Hindlimb muscle (tissue), 1 donor: Measurements from ENCODE around the gene SPOCK1. TPM values are rescaled to one million over a fixed set of nuclear protein-coding genes. Genes with fewer than 3 reads are reported as not detected.

Experiments used
- DNase-seq: peaks from one replicate; pipeline ENCODE4 v3.0.0-alpha.2; 2013
- polyA plus RNA-seq: library from polyadenylated mRNA; unstranded; fragments of 120-200 nt; gene quantifications from one replicate; pipeline ENCODE4 v1.2.1, GENCODE V29; 2013; ENCODE audit not compliant: insufficient read length

SPOCK1 gene
- polyA plus RNA-seq, 1 donor: 4.6 TPM

DNA sequence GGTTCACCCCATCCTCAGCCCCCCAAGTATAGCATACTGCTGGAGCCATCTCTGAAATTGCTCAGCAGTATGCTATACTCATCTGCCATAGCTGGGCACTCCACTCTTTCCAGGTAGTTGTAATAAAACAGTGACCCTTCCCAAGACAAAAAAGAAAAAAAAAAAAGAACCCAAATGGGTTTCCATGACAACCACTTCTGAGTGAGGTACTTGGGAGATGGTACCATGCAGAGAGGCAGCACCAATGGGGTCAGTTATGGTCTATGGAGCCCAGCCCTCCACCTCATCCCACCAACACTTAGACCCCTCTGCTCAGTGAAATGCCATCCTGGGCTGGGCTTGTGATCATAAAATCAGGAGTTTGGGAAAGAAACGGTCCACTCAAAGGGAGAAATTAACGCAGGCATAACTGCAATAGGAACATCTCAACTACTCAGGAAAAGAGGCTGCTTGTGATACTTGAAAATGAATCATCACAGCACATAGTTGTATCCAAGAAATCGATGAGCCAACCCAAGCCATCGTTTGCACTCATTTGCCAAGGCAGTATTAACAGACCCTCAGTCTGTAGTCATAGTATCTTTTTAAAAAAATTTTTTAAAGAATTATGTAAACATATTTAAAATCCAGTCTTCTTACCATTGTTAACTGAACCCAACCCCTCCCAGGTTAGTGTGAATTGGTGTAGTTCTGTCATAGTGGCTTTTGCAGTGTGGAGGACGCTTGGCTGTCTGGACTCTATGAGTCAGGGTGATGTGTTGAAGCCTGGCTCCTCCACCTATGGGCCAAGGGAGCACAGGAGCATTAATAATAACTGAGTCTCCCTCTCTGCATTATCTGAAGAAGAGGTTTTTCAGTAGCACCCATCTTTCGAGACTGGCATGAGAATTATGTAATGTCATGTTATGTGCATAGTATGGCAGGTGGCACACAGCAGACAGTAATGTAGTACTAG lies 402.7 kb downstream of the SPOCK1 start:
- DNase-seq: no peak

DNA sequence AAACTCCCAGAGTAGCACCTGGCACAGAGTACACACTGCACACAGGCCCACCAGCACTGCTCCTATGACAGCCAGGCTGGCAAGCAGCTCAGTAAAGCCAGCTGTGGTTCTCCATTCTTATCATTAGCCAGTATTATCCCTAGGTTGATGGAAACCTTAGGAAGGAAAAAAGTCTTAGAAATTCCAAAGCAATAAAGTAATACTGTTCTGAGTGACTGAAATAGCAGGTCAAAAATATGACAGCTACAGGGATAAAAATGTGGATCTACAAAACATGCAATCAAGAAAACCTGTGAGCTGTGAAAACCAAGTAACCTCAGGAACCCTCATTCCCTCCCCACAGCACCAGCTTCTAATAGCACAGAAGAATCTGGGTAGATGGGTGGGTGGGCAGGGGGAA lies 403.5 kb downstream of the SPOCK1 start:
- DNase-seq: no peak

DNA sequence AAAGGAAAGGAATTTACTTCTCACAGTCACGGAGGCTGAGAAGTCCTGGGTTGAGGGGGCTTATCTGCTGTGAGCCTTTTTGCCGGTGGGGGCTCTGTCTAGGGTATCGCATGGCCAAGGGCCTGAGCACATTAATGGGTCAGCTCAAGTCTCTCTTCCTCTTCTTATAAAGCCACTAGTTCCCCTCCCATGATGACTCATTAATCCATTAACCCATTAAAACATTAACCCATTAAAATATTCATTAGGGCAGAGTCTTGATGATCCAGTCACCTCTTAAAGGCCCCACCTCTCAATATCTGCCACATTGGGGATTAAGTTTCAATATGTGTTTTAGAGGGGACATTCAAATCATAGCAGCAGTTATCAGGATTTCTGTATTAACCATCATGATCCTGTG lies 406.3 kb downstream of the SPOCK1 start:
- no peak for DNase-seq

DNA sequence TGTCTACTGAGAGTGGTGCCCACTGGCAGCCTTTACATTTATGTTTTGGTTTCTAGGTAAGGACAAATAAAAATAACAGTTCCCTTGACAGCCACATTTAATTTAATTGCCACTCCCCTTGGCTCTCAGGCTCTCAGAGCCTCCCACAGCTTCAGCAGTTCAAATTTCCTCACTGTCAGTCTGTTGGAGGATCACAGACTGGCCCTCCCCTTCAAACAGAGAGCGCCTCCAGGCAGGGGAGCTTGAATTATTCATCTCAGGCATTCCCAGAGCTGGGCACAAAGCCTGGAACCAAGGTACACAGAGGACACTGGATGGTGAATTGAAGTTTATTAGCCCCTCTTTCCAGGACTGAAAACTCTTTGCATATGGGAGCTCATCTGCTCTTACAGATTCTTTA lies 407.7 kb downstream of the SPOCK1 start:
- DNase-seq: no peak

DNA sequence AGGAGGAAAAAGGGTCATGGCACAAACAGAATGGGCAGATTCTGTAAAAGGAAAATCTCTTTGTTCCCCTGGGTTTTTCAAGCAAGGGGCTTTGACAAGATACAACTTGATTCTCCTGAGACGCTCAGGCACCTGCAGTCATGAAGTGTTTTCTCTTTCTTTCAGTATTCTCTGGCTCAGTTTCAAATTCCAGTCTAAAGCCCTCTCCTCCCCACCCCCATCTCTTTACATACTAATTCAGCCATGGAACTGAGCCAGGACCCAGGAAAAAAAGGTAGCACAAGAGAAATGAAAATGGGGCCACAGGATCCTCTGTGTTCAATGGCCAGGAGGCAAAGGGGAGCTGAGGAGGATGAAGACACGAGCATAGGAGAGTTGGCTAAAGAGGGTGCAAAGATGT lies 408.4 kb downstream of the SPOCK1 start:
- DNase-seq: no peak

DNA sequence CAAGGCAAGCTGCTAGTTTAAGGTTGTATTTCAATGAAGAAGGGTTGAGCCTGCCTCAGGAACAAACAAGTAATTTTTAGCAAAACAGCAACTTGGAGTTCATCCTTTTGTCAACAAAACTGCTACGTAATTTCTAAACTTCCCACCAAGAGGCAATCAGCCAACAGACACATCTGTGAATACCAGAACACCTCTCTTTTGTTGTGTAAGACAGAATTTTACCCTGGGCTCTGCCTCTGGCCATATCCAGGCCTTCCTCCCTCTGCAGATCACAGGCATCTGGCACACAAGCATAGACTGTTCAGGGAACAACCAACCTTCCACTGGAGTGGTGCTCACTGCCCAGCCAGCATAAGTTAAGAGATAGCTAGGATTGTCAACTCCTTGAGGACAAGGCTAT lies 409.0 kb downstream of the SPOCK1 start:
- no peak for DNase-seq

DNA sequence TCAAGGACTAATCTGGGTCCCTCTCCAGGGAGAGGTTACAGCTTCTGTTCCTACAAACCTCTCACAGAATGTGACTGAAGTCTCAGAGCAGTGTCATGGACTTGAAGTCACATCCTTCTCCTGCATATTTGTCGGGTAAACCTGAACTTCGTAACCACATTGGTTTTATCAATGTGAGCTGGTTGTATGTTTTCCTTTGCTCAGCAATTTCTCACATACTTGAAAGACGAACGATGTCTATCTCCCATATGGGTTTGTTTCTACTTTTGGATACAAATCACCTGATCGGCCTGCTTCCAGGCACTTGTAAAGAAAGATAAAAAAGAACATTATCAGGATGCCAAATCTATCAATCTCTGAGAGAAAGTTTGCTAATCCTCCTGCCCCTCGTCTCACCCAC lies 411.0 kb downstream of the SPOCK1 start:
- no peak for DNase-seq

DNA sequence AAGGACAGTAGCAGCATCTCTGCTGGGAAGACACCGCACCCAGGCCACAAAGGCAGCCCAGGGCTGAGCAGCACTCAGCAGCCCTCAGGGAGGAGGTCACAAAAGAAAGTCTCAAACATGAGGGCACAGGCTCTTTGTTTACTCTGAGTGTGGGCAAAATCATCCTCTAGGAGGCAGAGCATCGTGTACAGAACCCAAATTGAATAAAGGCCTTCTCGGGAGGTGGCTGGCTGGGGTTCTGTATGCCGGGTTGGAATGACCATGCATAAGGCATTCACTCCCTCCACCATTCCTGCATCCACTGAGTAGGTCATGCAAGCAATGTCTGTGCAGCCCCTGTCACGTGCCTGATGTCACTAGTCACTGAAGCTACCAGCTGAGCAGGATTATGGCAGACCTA lies 412.8 kb downstream of the SPOCK1 start:
- no peak for DNase-seq

DNA sequence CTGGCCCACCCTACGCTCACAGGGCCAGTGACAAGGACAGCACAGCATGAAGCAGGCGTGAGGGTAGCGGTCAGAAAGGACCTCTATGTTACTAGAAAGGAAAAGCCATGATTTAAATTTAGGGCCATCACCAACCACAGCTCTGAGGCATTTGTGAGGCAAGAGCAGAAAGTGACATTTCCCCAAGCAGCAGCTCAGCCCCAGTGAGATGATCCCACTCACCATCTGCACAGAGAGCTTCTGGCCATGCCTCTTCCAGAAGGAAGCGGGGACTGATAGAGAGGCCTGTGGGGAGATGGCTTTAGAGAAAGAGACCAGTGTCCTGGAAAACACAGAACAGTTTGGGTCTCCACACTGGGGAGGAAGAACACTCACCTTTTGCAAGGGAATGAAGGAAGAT lies 413.9 kb downstream of the SPOCK1 start:
- DNase-seq: no peak

DNA sequence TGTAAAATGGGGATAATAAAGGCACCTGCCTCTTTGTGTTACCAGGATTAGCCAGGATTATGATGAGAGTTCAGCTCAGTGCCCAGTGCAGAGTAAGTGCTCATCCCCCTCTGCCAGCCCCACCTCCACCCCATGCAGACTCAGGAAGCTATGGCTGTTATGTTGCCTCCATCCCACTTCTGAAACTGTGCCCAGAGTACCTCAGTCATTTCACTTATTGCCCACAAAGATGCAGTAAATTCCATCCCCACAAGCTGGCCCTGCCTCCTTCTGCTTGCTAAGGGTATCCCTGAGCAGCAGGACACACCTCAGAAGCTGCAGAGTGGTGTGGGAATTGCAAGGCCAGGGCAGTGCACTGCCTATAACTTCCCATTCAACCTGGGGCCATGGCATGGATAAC lies 415.1 kb downstream of the SPOCK1 start:
- no peak for DNase-seq

DNA sequence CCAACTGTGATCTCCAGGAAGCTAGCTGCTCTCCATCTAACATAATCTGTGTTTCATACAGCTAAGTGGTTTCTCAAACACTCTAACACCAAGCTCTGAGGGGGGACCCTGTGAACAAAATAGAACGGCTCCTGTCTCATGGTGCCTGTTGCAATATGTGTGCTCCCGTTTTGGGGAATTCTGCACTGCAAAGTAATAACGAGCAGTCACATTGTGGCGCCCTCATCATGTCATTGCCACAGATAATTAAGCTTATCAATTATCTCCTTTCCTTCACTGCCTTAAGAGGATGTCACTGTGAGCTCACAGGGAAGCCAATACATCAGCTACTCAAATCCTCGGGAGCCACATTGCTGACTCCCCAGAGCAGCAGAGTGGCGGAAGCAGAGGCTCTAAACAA lies 416.2 kb downstream of the SPOCK1 start:
- no peak for DNase-seq

DNA sequence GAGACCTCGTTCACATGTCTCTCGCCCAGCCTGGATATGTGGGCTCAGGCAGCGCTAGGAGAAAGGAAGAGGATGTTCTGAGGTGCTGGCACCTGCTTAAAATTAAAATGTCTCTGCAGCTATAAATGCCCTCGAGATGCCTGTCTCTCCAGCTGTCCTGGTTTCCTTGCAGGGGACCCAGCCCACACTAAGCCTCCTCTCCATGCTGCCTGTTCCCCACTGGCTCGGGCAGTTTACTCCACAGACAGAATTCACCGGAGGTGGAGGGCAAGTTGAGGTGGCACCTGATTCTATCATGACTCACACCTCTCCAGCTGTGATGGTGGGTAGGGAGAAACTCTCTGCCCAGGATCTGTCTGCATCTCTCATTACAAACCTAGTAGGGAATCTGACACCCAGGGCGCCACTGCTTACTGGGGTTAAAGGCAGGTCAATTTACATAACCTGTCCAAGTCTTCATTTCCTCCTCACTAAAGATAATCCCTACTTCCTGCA lies 420.9 kb downstream of the SPOCK1 start:
- no peak for DNase-seq

DNA sequence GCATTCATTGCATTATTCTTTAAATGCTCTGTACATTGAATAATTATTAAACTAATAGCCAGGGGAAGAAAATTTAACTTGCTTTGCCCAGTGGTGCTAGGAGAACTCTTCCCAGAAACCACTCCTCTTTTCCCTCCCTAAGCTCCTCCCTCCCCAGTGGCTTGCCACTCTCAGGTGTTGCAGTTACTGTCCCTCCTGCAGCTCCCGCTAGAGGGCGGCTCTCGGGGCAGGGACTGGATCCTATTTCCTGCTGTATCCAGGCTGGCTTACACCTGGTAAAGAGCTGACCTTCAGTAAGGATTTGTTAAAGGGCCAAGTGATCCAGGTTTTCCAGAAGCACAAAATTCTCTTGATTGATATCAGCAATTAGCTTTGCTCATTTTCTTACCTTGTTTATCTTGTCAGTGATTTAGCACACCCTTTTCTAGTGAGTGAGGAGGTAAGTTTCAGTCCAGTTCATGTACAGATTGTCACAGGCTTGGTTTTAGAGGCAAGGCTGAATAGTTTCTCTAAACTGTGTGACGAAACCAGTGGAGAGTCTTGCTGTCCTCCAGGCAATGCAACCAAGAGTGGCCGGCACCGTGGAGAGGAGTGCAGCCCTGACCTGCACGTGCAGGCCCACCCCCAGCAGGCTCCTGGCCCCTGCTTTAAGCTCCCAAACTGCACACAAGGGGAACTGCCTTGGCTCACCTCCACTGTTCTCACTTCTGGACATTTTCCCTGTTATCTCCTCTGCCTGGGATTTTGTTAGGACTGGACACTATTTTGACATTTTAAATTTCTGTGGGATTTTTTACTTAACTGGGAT lies 423.8 kb downstream of the SPOCK1 start:
- no peak for DNase-seq

DNA sequence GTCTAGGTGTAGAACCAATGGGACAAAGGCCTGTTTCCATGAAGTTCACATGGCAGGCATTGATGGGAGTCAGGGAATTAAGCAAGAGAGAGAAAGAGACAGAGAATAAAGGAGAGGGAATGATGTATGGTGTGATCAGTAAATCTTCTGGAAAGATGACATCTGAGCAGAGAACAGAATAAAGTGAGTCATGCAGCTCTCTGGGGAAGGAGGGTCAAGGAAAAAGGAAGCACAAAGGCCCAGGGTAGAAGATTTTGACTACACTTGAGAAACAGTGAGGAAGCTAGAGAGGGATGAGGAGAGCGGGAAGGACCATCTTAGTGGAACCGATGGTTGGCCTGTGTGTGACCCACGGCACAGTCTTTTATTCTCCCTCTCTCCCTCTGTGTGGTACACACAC lies 425.9 kb downstream of the SPOCK1 start:
- DNase-seq: no peak

DNA sequence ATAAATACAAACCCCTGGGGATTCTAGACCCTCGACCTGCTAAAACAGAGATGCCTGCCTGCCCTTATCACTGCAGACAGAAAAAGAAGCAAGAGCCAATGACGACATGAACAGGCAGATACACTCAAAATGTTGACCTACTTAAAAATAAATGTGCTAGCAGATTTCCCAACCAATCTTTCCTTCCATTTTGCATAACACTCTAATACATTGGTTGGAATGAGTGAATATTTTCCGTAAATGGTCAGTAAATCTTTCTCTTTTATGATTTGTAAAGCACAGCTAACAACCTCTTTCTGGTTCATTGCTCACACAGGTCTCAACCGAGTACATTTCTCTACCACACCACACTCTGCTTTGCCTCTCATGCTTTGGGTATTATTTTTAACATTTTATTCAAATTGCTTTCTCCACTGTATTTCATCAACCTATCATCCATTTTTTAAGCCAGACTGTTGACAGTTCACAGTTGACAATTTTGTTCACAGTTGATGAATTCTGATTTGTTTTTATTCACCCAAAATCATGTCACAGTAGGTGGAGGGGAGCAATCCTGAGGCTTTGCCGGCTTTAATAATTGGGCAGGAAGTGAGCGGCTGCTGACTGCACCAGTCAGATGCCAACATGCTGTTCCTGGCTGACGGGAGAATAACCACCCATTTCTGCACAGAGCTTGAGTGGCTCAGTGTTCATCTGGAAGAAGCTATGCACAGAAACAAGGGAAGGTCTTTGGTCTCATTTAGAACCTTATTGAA lies 426.6 kb downstream of the SPOCK1 start:
- peak; percentile 43 for DNase-seq

DNA sequence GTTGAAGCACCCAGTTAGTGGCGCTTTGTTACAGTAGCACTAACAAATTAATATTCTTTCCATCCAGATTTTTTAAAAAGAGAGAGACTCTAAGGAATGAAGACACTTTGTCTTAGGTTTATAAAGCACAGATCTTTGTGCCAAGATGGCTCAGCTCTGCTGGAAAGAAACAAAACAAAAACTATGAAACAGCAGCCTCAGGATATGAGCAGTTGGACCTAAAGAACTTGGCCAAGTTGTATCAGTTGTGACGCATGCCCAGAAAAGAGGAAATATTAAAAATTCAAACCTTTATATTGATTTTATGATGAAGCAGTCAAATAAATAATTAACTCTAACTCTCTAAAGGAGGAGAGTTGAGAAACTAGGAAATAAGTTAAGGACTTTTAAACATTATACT lies 427.2 kb downstream of the SPOCK1 start:
- DNase-seq: peak; percentile 23

DNA sequence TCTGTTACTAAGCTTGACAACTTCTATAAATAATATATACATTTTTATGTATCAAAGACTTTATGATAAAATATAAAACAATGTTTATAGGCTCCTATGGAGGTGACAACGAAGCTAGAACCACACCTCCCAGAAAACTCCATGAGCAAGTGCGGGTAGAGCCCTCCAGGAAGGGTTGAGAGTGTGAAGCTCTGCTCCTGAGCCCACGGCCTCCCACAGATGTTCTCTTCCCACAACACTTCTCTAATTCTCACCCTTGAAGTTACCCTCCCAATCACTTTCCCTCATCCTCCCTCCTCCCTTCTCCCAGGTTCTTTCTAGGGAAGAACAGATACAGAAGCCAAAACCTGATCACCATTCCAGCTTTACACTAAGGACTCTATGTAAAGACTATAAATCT lies 427.6 kb downstream of the SPOCK1 start:
- no peak for DNase-seq

DNA sequence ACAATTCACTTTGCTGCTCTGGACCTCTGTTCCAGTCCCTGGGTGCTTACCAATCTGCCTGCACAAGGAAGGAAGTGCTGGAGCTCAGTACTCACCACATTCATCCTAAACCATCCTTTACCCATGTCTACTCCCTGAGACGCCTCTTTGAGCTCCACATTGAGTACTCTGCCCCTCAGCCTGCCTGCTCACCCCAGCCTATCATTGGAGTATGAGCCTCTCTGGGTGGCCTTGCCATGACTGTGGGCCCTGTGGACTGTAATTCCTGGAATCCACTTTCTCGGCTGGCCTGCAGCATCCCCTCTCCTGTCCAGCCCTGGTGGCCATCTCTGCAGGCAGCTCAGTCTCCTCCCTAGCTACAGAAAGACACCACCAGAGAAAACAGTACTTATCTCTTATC lies 428.6 kb downstream of the SPOCK1 start:
- no peak for DNase-seq

DNA sequence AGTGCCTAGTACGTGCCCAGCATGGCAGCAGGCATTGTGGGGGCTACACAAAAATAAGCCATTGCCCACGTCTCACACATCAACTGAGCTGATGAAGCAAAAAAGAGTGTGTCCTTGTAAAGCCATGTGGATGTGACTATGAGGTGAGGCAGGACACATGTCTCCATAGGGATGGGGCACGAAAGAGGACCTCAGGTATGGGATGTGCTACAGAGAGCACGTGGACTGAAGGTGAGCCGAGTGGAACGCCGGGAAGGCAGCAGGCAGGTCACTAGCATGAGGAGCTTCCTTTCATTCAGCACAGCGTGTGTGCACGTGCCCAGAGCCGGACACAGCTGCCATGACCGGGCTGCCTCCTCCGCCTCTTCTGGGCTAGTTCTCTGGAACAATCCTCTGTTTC lies 429.8 kb downstream of the SPOCK1 start:
- DNase-seq: no peak

DNA sequence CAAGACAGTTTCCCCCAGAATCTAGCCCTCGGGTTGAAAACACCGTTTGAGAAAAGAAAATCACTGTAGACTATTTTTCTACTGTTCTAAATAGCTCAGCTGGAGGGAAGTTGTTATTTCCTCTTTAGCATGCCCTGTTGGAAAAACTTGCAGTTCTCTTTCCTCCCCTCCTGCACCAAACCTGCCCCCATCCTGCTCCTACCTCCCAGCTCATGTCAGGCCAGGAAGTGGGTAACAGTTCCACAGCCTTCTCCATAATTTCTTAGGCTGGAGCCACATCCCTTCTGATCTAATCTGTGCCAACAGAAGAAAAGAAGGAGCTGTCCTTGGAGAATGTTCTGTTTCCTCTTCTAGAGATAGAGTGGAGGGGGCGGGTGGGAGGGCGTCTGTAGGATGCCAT lies 437.7 kb downstream of the SPOCK1 start:
- no peak for DNase-seq

DNA sequence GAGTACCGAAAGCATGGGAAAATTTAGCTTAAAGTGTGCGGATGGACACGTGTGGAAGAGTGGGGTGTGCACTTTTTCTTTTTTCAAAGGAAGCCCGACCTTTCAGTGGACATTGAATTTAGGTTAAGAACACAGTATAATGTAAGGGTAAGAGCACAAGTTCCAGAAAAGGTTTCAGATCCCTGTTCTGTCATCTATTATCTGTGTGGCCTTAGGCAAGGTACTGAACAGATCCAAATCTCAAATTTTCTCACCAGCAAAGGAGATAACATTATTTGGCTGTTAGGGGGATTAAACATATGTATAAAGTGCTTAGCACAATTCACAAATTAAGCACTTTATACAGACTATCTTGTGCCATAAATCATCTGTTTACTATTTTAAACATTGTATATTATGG lies 441.0 kb downstream of the SPOCK1 start:
- DNase-seq: no peak

DNA sequence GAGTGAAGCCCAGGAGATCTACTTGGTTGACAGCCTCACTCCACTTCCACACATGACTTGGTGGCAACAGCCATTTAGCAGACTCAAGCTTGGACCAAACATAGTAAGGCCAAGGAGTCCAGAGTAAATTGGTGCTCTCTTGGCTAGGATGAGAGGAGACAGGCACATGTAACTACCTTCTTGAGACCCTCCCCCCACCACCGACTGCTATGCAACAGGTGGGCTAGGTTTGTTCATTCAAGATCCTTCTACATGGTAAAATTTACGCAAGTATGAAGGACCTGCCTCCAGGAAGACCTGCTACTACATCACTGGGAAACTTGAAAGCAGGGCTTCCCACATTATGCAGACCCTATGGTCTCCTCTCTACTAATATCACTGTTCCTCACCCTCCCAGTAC lies 442.4 kb downstream of the SPOCK1 start:
- no peak for DNase-seq
